CD4-positive, alpha-beta T cell (primary cell): Measurements from ENCODE around the gene GSK3B. TPM values are rescaled to one million over a fixed set of nuclear protein-coding genes. Genes with fewer than 3 reads are reported as not detected.

Experiments
- ATAC-seq: fragments of 200-7000 bp; cut with Tn5 transposase; one replicate; pipeline ENCODE4 v1.10.0; 2022; ENCODE audit warnings: mild to moderate bottlenecking; ENCODE audit not compliant: poor library complexity
- CTCF ChIA-PET: fragments of 350-600 bp; sonication (Branson Sonifier 250); formaldehyde crosslinking; loops from one replicate; lab custom pipeline; 2021; ENCODE audit warnings: antibody characterized with exemption, inconsistent platforms; lab: Charles Lee
- POLR2A ChIA-PET: fragments of 350-600 bp; sonication (Branson Sonifier 250); formaldehyde crosslinking; loops from one replicate; lab custom pipeline; 2021; ENCODE audit warnings: antibody characterized with exemption, inconsistent platforms; lab: Charles Lee
- DNase-seq, 14 experiments: peaks; one replicate each; pipeline ENCODE4 v3.0.0-alpha.2; 2013 to 2020; ENCODE audit warnings: mixed read lengths in 2 of 14
- H3K27ac ChIP-seq, 2 donors: one replicate each; pipeline versions ENCODE4 v1.5.1 to v1.7.0; 2013; ENCODE audit warnings: low read length in 2 of 2, low read depth in 1 of 2, mild to moderate bottlenecking in 1 of 2
- H3K27me3 ChIP-seq, 2 experiments: 1 replicate in 1 of 2; 2 replicates in 1 of 2; pipeline versions ENCODE4 v1.6.1 to v1.7.0; 2013; ENCODE audit warnings: low read length in 2 of 2, control low read depth in 1 of 2, mild to moderate bottlenecking in 1 of 2, moderate library complexity in 1 of 2; ENCODE audit not compliant: insufficient read depth in 2 of 2, control insufficient read depth in 1 of 2
- H3K36me3 ChIP-seq: one replicate; pipeline ENCODE4 v1.6.1; 2013; ENCODE audit warnings: low read length, control low read depth; ENCODE audit not compliant: insufficient read depth
- H3K4me1 ChIP-seq: one replicate; pipeline ENCODE4 v1.6.1; 2013; ENCODE audit warnings: low read length, control low read depth; ENCODE audit not compliant: insufficient read depth
- H3K4me3 ChIP-seq: one replicate; pipeline ENCODE4 v1.5.1; 2013; ENCODE audit warnings: mild to moderate bottlenecking, low read length, moderate library complexity
- H3K9me3 ChIP-seq, 2 experiments: 1 replicate in 1 of 2; 2 replicates in 1 of 2; pipeline versions ENCODE4 v1.6.1 to v1.7.0; 2013; ENCODE audit warnings: low read length in 2 of 2, mild to moderate bottlenecking in 2 of 2, control low read depth in 1 of 2, moderate library complexity in 1 of 2; ENCODE audit not compliant: control insufficient read depth in 1 of 2, insufficient read depth in 1 of 2
- H3K27ac Mint-ChIP-seq: one replicate; pipeline ENCODE4 v1.8.0; 2020; ENCODE audit warnings: mixed read lengths
- H3K27me3 Mint-ChIP-seq: one replicate; pipeline ENCODE4 v1.8.0; 2021; ENCODE audit warnings: mixed read lengths
- H3K36me3 Mint-ChIP-seq: one replicate; pipeline ENCODE4 v1.8.0; 2021; ENCODE audit warnings: low read depth, mixed read lengths
- H3K4me1 Mint-ChIP-seq: one replicate; pipeline ENCODE4 v1.8.0; 2021; ENCODE audit warnings: low read depth, mixed read lengths
- H3K4me3 Mint-ChIP-seq: one replicate; pipeline ENCODE4 v1.8.0; 2020; ENCODE audit warnings: mild to moderate bottlenecking, mixed read lengths
- H3K9me3 Mint-ChIP-seq: one replicate; pipeline ENCODE4 v1.8.0; 2020; ENCODE audit warnings: mixed read lengths
- CTCF ChIP-seq: fragments of 200-600 bp; IDR thresholded peaks from one replicate; pipeline ENCODE4 v1.8.0; 2022; ENCODE audit warnings: antibody characterized with exemption, mild to moderate bottlenecking
- intact Hi-C, 2 experiments: fragments of 100-400 bp; cut with DNase I in 1 of 2; cut with micrococcal nuclease in 1 of 2; formaldehyde crosslinking; loops; one replicate each; pipeline versions ENCODE4 v1.15.1 to v1.9.0; 2023 to 2025; cut with DNase I, micrococcal nuclease
- total RNA-seq, 174 experiments: library from RNA in 2 of 174; stranded (reverse) in 2 of 174; gene quantifications; one replicate each; pipeline ENCODE4 v1.2.3 and lab custom pipeline; 2021 to 2026

Gene GSK3B
- total RNA-seq, 2 experiments from 2014 or later: 27.9 to 29.1 TPM

GRCh38 chr3:119826711-119827608, 267.3 kb downstream of the GSK3B start:
- Mint-ChIP-seq H3K4me1 (peaks cover 17% of the 10 kb centered on the region), H3K27ac (no peak overlapping the region), H3K4me3 (no peak overlapping the region), H3K9me3 (no peaks in the 10 kb centered on the region), H3K27me3 (no peaks in the 10 kb centered on the region), H3K36me3 (peaks cover 14% of the 10 kb centered on the region)
- no peak for ATAC-seq
- no peak for TF ChIP-seq CTCF
- H3K36me3 ChIP-seq: peaks cover 12% of the 10 kb centered on the region
- no peaks in the 10 kb centered on the region for H3K9me3 ChIP-seq
- ChIA-PET POLR2A (interaction anchor here (0.6 kb wide), 1 partner anchor 676 kb away, joined by 3 read pairs; no protein-coding TSS in a partner anchor), CTCF (no interaction called here)
- intact Hi-C loops: no loop called here
- no peaks in the 10 kb centered on the region for H3K27me3 ChIP-seq
- no peak overlapping the region for H3K4me3 ChIP-seq
- no peak for DNase-seq
- no peaks in the 10 kb centered on the region for H3K4me1 ChIP-seq
- H3K27ac ChIP-seq: no peak overlapping the region

- peaks cover 12% of the 10 kb centered on the region for H3K36me3 ChIP-seq
- Mint-ChIP-seq H3K27ac (no peak overlapping the region), H3K4me3 (no peak overlapping the region), H3K36me3 (peaks cover 14% of the 10 kb centered on the region), H3K27me3 (no peaks in the 10 kb centered on the region), H3K4me1 (peaks cover 20% of the 10 kb centered on the region), H3K9me3 (no peaks in the 10 kb centered on the region)
- no peak for DNase-seq
- TF ChIP-seq CTCF: no peak
- H3K4me3 ChIP-seq: no peak overlapping the region
- ATAC-seq: no peak
- H3K9me3 ChIP-seq: no peaks in the 10 kb centered on the region
- CTCF ChIA-PET: no interaction called here
- no peak overlapping the region for H3K27ac ChIP-seq
- H3K27me3 ChIP-seq: no peaks in the 10 kb centered on the region
- H3K4me1 ChIP-seq: no peaks in the 10 kb centered on the region
- POLR2A ChIA-PET: no interaction called here
- intact Hi-C loops: no loop called here
These were observed 268.4 kb downstream of the GSK3B start for GRCh38 chr3:119825820-119826219.

GRCh38 chr3:119819806-119820205, 274.4 kb downstream of the GSK3B start:
- TF ChIP-seq CTCF: no peak
- ATAC-seq (no peak), DNase-seq (no peak)
- peaks cover 9% of the 10 kb centered on the region for H3K4me1 Mint-ChIP-seq
- no peaks in the 10 kb centered on the region for H3K9me3 Mint-ChIP-seq
- peaks cover 3% of the 10 kb centered on the region for H3K27me3 Mint-ChIP-seq
- ChIA-PET CTCF (no interaction called here), POLR2A (interaction anchor here (0.7 to 1.4 kb wide), 2 partner anchors 10 to 327 kb away, joined by 3 to 6 read pairs; no protein-coding TSS in a partner anchor)
- H3K27ac ChIP-seq: no peak overlapping the region
- H3K27me3 ChIP-seq: no peaks in the 10 kb centered on the region
- H3K4me3 Mint-ChIP-seq: no peak overlapping the region
- H3K4me1 ChIP-seq: no peaks in the 10 kb centered on the region
- no peak overlapping the region for H3K27ac Mint-ChIP-seq
- intact Hi-C loops: loop anchor here in 1 of 2 experiments (5.0 kb wide), 1 partner anchor 327 kb away; no protein-coding TSS in a partner anchor
- H3K4me3 ChIP-seq: no peak overlapping the region
- H3K36me3 Mint-ChIP-seq: peaks cover 1% of the 10 kb centered on the region
- H3K9me3 ChIP-seq: no peaks in the 10 kb centered on the region
- no peaks in the 10 kb centered on the region for H3K36me3 ChIP-seq
